Measurements from ENCODE around the gene TEKTIP1.
"Not testable (repeated sequence)": the region's sequence is repeated elsewhere in the genome, so short reads cannot be mapped to it uniquely, and the experiment has no call there.

TEKTIP1 gene

DNA sequence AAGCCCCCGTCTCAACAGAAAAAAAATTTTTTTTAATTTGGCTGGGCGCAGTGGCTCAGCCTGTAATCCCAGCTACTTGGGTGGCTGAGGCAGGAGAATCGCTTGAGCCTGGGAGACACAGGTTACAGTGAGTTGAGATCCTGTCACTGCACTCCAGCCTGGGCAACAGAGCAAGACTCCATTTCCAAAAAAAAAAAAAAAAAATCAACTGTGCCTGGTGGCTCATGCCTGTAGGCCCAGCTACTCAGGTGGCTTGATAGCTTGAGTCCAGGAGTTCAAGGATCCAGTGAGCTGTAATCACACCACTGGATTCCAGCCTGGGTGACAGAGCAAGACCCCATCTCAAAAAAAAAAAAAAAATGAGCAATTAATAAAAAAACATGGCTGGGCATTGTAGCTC is 37.2 kb upstream of the TEKTIP1 start:
- H3K27me3 ChIP-seq (ENCODE audit: low read depth), result no peaks in the 10 kb centered on the region
- H3K9me3 ChIP-seq, result no peaks in the 10 kb centered on the region; the same call in 1 of the 2 replicates
- peaks cover 10% of the 10 kb centered on the region for H3K4me1 ChIP-seq
- DNase-seq (ENCODE audit: low spot score in 2 of 2), result no peak
- H3K4me3 ChIP-seq, result no peak overlapping the region
- in situ Hi-C loops (cut with MboI; ENCODE audit: low sequenced_read_pairs), result no loop called here
- peaks cover 2% of the 10 kb centered on the region; the same call in 1 of the 2 replicates for H3K36me3 ChIP-seq (replicated peaks)

DNA sequence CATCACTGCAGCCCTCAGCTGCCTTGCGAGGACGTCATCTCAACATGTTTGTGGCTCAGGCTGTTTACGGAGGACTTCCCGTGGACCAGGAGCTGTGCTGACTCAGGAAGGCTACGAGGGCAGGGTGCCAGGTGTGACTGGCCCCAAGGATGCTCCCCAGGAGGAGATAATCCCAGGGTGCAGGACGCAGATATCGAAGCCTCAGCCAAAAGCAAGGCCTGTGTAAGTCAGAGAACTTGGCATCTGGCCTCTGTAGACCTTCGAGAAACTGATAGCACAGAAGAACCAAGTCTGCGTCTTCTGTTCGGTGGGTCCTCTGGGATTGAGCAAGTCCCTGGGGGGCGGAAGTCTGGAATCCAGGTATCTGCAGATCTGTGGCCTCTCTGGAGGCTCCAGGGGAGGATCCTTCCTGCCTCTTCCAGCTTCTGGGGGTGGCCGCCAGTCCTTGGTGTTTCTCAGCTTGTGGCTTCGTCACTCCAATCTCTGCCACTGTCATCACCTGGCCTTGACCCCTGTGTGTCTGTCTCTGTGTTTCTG is 35.9 kb upstream of the TEKTIP1 start:
- Histone ChIP-seq H3K36me3 (replicated peaks) (no peaks in the 10 kb centered on the region; the same call in 1 of the 2 replicates), H3K27me3 (ENCODE audit: low read depth) (no peaks in the 10 kb centered on the region), H3K9me3 (no peaks in the 10 kb centered on the region; the same call in 1 of the 2 replicates), H3K4me3 (no peak overlapping the region), H3K4me1 (peaks cover 10% of the 10 kb centered on the region)
- no peak for DNase-seq (ENCODE audit: low spot score in 2 of 2)
- in situ Hi-C loops (cut with MboI; ENCODE audit: low sequenced_read_pairs), result no loop called here

DNA sequence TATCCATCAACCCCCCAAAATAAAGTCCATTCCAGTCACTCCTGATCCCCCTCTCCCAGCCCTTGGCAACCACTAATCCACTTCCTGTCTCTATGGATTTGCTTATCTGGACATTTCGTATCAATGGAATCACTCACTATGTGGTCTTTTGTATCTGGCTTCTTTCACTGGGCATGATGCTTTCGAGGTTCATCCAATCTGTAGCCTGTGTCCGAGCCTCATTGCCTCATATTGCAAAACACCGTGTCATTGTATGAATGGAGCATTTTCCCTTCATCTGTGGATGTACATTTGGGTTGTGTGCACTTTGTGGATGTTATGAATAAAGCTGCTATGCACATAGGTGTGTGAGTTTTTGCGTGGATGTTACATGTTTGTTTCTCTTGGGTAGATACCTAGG is 34.2 kb upstream of the TEKTIP1 start:
- Histone ChIP-seq H3K4me3 (no peak overlapping the region), H3K36me3 (replicated peaks) (peaks cover 16% of the 10 kb centered on the region), H3K4me1 (peaks cover 3% of the 10 kb centered on the region), H3K27me3 (ENCODE audit: low read depth) (no peaks in the 10 kb centered on the region), H3K9me3 (no peaks in the 10 kb centered on the region; the same call in 1 of the 2 replicates)
- DNase-seq (ENCODE audit: low spot score in 2 of 2), result no peak
- in situ Hi-C loops (cut with MboI; ENCODE audit: low sequenced_read_pairs), result no loop called here

DNA sequence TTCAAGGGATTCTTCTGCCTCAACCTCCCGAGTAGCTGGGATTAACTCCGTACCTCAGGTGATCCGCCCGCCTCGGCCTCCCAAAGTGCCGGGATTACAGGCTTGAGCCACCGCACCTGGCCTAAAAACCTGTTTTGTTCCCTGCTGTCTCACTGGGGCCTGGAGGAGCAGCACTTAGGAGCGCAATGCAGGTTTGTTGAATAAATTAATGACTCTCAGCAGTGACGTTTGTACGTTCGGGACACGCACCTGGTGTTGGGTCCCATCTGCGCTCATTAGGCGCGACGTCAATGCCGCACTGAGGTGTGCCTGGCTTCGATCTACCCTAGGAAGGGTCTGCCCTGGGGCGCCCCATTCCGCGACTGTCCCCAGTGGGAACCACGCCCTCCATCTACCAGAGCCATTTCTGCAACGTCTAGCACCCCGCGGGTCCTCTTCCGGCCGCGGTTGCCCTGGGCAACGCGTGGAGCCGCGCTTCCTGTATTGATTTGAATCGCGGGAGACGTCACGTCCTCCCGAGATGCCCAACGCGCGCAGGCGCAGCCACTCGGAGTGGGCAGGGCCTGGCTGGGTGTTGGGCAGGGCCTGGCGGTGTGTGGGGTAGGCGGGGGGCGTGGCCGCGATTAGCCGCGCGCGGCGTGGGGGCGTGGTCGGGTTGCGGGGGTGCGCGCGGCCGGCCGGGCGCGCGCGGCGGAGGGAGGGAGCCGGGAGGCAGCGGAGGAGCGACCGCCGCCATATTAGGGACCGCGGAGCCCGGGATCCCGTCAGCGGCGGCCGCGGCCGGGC is 33.2 kb upstream of the TEKTIP1 start, which contains the start of gene FZR1:
Gene FZR1 (plus strand): TSS at position 714 of the 786 bp plus-strand sequence. CDS start 16,679 bp downstream, outside the sequence.
- Histone ChIP-seq H3K36me3 (replicated peaks) (peaks cover 25% of the 10 kb centered on the region), H3K4me1 (peaks cover 2% of the 10 kb centered on the region; the same call in 1 of the 2 replicates), H3K9me3 (no peaks in the 10 kb centered on the region; the same call in 1 of the 2 replicates), H3K27me3 (ENCODE audit: low read depth) (no peaks in the 10 kb centered on the region), H3K4me3 (peak within 1 kb of the TSS; percentile 81)
- DNase-seq (ENCODE audit: low spot score in 2 of 2), result peak; percentile 91 to 99
- in situ Hi-C loops (cut with MboI; ENCODE audit: low sequenced_read_pairs), result no loop called here

DNA sequence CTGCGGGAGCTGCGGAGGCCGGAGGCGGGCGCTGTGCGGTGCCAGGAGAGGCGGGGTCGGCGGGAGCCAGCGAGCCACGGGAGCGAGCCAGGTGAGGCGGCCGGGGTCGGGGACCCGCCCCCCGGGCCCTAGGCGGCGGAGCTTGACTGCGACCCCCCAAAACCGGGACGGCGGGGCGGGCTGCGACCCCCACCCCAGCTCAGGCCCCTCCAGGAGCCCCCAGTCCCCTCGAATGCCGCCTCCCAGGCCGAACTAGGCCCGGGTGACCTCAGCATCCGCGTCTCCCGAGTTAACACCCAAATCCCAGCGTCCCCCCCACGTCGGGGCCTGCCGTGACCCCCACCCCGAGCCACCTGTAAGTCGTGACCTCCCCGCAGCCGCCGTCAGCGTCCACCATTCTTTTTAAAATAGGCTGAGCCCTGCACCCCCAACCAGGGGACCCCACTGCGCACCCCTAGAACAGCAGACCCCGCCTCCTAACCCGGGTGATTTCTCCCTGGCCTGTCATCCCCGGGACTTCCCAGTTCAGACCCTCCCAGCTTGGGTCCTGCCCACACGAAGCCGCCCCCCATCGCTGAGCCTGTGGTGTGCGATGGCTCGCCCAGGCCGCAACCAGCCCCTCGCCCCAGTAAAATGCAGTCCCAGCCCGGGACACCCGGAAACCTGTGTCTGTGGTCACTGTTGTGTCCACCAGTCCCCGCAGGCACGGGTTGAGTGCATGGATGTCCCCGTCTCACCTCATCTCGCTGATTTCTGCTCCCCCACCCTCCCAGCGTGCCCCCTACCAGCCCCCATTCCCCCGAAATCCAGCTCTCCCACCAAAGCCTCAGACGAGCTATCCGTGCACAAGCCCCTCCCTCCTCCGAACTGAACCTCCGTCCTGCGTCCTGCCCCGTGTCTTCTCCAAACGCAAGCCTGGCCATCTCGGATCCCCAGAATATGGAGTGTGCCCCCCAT is 32.3 kb upstream of the TEKTIP1 start:
- Histone ChIP-seq H3K9me3 (no peaks in the 10 kb centered on the region; the same call in 1 of the 2 replicates), H3K4me1 (no peaks in the 10 kb centered on the region; the same call in 1 of the 2 replicates), H3K36me3 (replicated peaks) (peaks cover 32% of the 10 kb centered on the region), H3K4me3 (peak overlapping the region; percentile 81), H3K27me3 (ENCODE audit: low read depth) (no peaks in the 10 kb centered on the region)
- DNase-seq (ENCODE audit: low spot score in 2 of 2), result peak; percentile 11 to 50
- in situ Hi-C loops (cut with MboI; ENCODE audit: low sequenced_read_pairs), result no loop called here

DNA sequence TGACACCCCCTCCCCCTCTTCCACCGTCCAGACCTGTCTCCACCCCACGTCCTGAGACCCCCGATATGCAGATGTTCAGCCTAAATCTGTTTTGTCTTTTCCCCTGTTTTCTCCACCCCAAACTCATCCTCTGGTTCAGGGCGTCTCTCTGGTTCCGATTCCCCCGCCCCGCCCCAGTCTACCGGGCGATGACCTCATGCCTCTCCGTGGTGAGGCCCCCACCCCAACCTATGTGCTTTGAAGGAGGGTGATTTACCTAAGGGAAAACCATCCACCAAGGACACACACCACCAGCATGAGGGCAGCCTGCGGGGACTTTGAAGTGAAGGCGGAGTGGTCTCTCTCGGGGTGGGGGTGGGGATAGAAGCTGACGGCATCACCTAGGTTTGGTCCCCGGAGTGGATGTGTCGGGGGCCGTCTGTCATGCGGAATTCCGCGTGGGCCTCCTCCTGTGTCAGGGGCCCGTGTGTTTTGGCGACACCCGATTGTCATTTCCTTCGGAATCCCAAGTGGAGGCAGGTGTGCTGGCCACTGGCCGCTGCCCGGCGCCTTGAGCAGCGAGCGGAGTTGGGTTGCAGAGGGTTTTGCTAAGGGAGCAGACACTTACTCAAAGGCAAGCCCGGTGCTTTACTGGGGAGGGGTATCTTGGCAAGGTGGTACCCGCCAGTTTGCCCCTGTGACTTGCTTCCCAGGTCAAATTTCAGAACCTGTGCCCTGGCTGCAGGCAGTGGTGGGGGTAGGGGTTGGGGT is 31.4 kb upstream of the TEKTIP1 start:
- DNase-seq (ENCODE audit: low spot score in 2 of 2), result no peak
- in situ Hi-C loops (cut with MboI; ENCODE audit: low sequenced_read_pairs), result no loop called here
- no peaks in the 10 kb centered on the region; the same call in 1 of the 2 replicates for H3K9me3 ChIP-seq
- peaks cover 41% of the 10 kb centered on the region for H3K36me3 ChIP-seq (replicated peaks)
- H3K4me1 ChIP-seq, result no peaks in the 10 kb centered on the region; the same call in 1 of the 2 replicates
- peak overlapping the region; percentile 81 for H3K4me3 ChIP-seq
- H3K27me3 ChIP-seq (ENCODE audit: low read depth), result no peaks in the 10 kb centered on the region

DNA sequence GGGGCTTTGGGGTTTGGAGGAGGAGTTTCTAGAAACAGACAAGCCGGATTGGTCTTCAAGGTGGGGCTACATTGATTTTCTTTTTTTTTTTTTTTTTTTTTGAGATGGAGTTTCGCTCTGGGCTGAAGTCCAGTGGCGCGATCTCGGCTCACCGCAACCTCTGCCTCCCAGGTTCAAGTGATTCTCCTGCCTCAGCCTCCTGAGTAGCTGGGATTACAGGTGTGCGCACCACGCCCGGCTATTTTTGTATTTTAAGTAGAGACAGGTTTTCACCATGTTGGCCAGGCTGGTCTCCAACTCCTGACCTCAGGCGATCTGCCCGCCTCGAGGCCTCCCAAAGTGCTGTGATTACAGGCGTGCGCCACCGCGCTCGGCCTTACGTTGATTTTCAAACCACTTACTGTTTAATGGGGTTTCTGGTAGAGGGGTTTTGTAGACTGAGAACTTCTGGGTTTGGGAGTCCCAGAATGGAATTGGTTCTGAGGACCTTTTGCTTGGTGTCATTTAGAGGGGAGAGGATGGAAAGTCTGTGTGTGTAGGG is 30.8 kb upstream of the TEKTIP1 start:
- H3K9me3 ChIP-seq; in situ Hi-C loops (cut with MboI; ENCODE audit: low sequenced_read_pairs); H3K4me1 ChIP-seq; H3K4me3 ChIP-seq; H3K27me3 ChIP-seq (ENCODE audit: low read depth); DNase-seq (ENCODE audit: low spot score in 2 of 2): not testable (repeated sequence)
- H3K36me3 ChIP-seq (replicated peaks), result peaks cover 44% of the 10 kb centered on the region

DNA sequence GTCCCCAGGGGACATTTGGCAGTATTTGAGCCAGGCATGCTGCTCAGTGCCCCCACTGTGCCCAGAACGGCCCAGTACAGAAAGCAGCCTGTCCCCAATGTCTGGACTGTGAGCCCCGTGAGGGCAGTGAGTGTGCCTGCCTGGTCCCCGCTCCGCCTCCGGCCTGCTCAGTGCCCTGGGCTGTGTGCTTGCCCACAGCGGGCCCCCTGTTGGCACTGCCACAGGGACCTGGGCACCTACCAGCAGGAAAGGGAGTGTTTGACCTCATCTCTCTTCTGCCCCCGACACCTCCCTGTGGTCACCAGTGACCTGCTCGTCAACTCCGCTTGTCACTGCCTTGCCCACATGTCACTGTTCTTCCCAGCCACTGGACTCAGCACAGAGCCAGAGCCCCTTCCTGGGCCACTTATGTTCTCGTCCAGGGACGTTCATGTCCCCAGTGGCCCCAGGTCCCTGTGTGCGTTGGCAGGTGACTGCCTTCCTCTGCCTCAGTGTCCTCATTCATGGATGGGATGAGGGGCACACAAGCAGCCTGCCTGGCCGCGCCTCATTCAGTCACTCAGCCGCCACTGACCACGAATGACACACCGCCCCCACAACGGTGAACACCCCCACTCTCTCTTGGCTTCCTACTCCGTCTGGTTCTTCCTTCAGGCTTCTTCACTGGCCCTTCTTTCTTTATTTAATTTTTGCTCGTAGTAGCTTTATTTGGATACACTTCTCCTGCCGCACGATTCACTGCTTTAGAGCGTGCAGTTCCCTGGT is 30.0 kb upstream of the TEKTIP1 start:
- Histone ChIP-seq H3K36me3 (replicated peaks) (peaks cover 44% of the 10 kb centered on the region), H3K9me3 (no peaks in the 10 kb centered on the region; the same call in 1 of the 2 replicates), H3K27me3 (ENCODE audit: low read depth) (no peaks in the 10 kb centered on the region), H3K4me1 (no peaks in the 10 kb centered on the region; the same call in 1 of the 2 replicates), H3K4me3 (no peak overlapping the region)
- in situ Hi-C loops (cut with MboI; ENCODE audit: low sequenced_read_pairs), result no loop called here
- no peak for DNase-seq (ENCODE audit: low spot score in 2 of 2)

DNA sequence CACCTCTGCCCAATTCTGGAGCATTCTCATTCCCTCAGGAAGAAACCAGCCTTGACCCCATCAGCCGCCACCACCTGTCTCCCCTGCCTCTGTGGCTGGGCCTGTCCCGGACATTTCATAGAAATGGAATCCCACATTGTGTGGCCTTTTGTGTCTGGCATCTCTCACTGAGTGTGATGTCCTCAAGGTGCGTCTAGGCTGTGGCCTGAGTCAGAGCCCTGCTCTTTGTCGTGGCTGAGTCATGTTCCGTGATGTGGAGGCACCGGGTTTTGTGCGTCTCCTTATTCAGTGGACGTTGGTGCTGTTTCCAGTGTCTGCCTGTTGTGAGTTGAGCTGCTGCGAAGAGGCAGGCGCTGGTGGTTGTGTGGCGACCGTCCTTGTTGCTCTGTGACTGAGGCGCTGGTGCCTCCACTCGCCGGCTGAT is 29.4 kb upstream of the TEKTIP1 start:
- Histone ChIP-seq H3K36me3 (replicated peaks) (peaks cover 44% of the 10 kb centered on the region), H3K27me3 (ENCODE audit: low read depth) (no peaks in the 10 kb centered on the region), H3K9me3 (no peaks in the 10 kb centered on the region; the same call in 1 of the 2 replicates), H3K4me3 (no peak overlapping the region), H3K4me1 (no peaks in the 10 kb centered on the region; the same call in 1 of the 2 replicates)
- no peak for DNase-seq (ENCODE audit: low spot score in 2 of 2)
- in situ Hi-C loops (cut with MboI; ENCODE audit: low sequenced_read_pairs), result no loop called here

DNA sequence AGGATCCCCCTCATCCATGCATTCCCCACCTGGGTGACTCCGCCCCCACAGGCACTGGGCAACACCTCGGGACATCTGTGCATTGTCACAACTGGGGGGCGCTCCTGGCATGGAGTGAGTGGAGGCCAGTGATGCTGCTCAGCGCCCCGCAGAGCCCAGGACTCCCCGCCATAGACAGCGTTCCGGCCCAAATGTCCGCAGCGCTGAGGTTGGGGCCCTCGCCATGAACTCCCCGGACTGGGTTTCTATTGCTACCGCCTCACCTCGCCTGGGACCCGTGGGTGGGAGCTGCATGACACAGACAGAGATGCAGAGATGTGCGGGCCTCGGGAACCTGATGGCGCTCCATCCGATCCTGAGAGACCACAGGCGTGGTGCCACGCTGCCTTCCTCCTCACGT is 28.2 kb upstream of the TEKTIP1 start:
- DNase-seq (ENCODE audit: low spot score in 2 of 2), result no peak
- Histone ChIP-seq H3K36me3 (replicated peaks) (peaks cover 44% of the 10 kb centered on the region), H3K27me3 (ENCODE audit: low read depth) (no peaks in the 10 kb centered on the region), H3K9me3 (no peaks in the 10 kb centered on the region), H3K4me3 (no peak overlapping the region), H3K4me1 (no peaks in the 10 kb centered on the region; the same call in 1 of the 2 replicates)
- in situ Hi-C loops (cut with MboI; ENCODE audit: low sequenced_read_pairs), result no loop called here

DNA sequence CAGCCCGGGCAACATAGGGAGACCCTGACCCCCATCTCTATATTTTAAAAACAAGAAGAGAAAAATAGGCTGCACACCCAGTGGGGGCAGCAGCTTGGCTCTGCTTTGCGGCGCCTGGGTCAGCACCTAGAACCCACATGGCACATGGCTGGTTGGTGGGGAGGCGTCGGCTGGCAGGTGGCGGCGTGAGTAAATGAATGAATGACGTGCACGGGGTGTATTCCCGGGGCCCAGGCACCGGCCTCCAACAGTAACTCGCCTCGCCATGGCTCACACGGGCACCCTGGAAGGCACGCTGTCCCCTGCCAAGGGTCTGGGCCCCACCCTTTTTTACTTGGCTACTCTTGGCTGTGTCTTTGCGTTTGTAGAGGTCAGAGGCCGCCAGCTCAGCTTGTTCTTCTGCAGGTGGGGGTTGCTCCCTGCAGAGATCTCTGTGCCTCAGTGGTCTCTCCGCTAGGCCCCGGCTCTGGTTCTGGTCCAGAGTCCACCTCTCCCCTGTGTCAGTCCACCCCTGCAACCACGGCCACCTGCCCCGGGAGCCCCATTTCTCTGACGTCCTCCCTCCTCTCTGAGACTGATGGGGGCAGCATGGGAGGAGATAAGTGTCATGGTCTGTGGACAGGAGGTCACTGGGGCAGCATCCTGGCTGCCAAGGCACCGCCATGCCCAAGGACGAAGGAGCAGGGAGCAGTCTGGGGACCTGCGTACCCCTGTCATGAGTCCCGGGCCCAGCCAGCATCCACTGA is 27.3 kb upstream of the TEKTIP1 start:
- Histone ChIP-seq H3K27me3 (ENCODE audit: low read depth) (no peaks in the 10 kb centered on the region), H3K4me3 (no peak overlapping the region), H3K36me3 (replicated peaks) (peaks cover 44% of the 10 kb centered on the region), H3K9me3 (no peaks in the 10 kb centered on the region), H3K4me1 (no peaks in the 10 kb centered on the region; the same call in 1 of the 2 replicates)
- DNase-seq (ENCODE audit: low spot score in 2 of 2), result no peak
- in situ Hi-C loops (cut with MboI; ENCODE audit: low sequenced_read_pairs), result no loop called here

Measured in HAP-1 (cell line).